Smooth muscle cell of the brain vasculature (primary cell): Measurements from ENCODE around the gene EHMT1.

Experiments
- DNase-seq: peaks from one replicate; pipeline ENCODE4 v3.0.0-alpha.2; 2012; ENCODE audit warnings: low read depth, low spot score

The EHMT1 gene

GRCh38 chr9:137784641-137785513 lies 166.1 kb downstream of the EHMT1 start:
- no peak for DNase-seq

GRCh38 chr9:137785704-137786161 lies 166.9 kb downstream of the EHMT1 start:
- no peak for DNase-seq

GRCh38 chr9:137786511-137786920 lies 167.7 kb downstream of the EHMT1 start:
- no peak for DNase-seq

- DNase-seq = no peak
These were observed 168.6 kb downstream of the EHMT1 start for GRCh38 chr9:137787381-137787780.

GRCh38 chr9:137787786-137788505 lies 169.1 kb downstream of the EHMT1 start:
- no peak for DNase-seq

GRCh38 chr9:137788561-137789294 lies 169.9 kb downstream of the EHMT1 start:
- no peak for DNase-seq

- DNase-seq = no peak
These were observed 170.6 kb downstream of the EHMT1 start for GRCh38 chr9:137789295-137789895.

- DNase-seq = no peak
These were observed 173.1 kb downstream of the EHMT1 start for GRCh38 chr9:137791947-137792346.

- no peak for DNase-seq
These were observed 174.5 kb downstream of the EHMT1 start for GRCh38 chr9:137793196-137793841.

- no peak for DNase-seq
These were observed 176.4 kb downstream of the EHMT1 start for GRCh38 chr9:137795156-137795666.

- no peak for DNase-seq
These were observed 178.7 kb downstream of the EHMT1 start for GRCh38 chr9:137797206-137798120.

- no peak for DNase-seq
These were observed 179.3 kb downstream of the EHMT1 start for GRCh38 chr9:137798142-137798541.

- no peak for DNase-seq
These were observed 180.3 kb downstream of the EHMT1 start for GRCh38 chr9:137798901-137799629.

GRCh38 chr9:137799630-137799983 lies 180.8 kb downstream of the EHMT1 start:
- DNase-seq = no peak

- DNase-seq = no peak
These were observed 181.6 kb downstream of the EHMT1 start for GRCh38 chr9:137800196-137801022.

GRCh38 chr9:137801023-137801319 lies 182.2 kb downstream of the EHMT1 start:
- no peak for DNase-seq

GRCh38 chr9:137802021-137802420 lies 183.2 kb downstream of the EHMT1 start:
- no peak for DNase-seq

GRCh38 chr9:137802521-137803243 lies 183.9 kb downstream of the EHMT1 start:
- DNase-seq = no peak
